ENCODE measurements around the gene CSGALNACT2. TPM values are rescaled to one million over a fixed set of nuclear protein-coding genes. Genes with fewer than 3 reads are reported as not detected.

CSGALNACT2 gene
- total and polyA plus RNA-seq, 2 donors: 25.0 to 39.8 TPM

GRCh38 chr10:43224321-43224720 lies 86.1 kb downstream of the CSGALNACT2 start:
- no peaks in the 10 kb centered on the region for H3K4me1 ChIP-seq (ENCODE audit: insufficient read depth)
- no peak for DNase-seq (ENCODE audit: extremely low spot score)
- H3K4me3 ChIP-seq (ENCODE audit: low read depth, low read length): no peak overlapping the region
- no peak overlapping the region for H3K27ac ChIP-seq (ENCODE audit: low read depth)
- H3K36me3 ChIP-seq (ENCODE audit: insufficient read depth): no peaks in the 10 kb centered on the region
- 57% methylated on average over 1 of the region's 1 CpG for WGBS

GRCh38 chr10:43225004-43225786 lies 87.0 kb downstream of the CSGALNACT2 start:
- Histone ChIP-seq H3K27ac (ENCODE audit: low read depth) (no peak overlapping the region), H3K4me3 (ENCODE audit: low read depth, low read length) (no peak overlapping the region), H3K36me3 (ENCODE audit: insufficient read depth) (no peaks in the 10 kb centered on the region), H3K4me1 (ENCODE audit: insufficient read depth) (no peaks in the 10 kb centered on the region)
- WGBS: 71% methylated on average over 5 of the region's 5 CpGs
- no peak for DNase-seq (ENCODE audit: extremely low spot score)

- no peaks in the 10 kb centered on the region for H3K36me3 ChIP-seq (ENCODE audit: insufficient read depth)
- no peaks in the 10 kb centered on the region for H3K4me1 ChIP-seq (ENCODE audit: insufficient read depth)
- 54% methylated on average over 11 of the region's 11 CpGs for WGBS
- no peak overlapping the region for H3K27ac ChIP-seq (ENCODE audit: low read depth)
- no peak for DNase-seq (ENCODE audit: extremely low spot score)
- no peak overlapping the region for H3K4me3 ChIP-seq (ENCODE audit: low read depth, low read length)
Measured at GRCh38 chr10:43225787-43226153, 87.5 kb downstream of the CSGALNACT2 start.

GRCh38 chr10:43226441-43226840 lies 88.2 kb downstream of the CSGALNACT2 start:
- DNase-seq (ENCODE audit: extremely low spot score): no peak
- Histone ChIP-seq H3K4me3 (ENCODE audit: low read depth, low read length) (no peak overlapping the region), H3K36me3 (ENCODE audit: insufficient read depth) (no peaks in the 10 kb centered on the region), H3K4me1 (ENCODE audit: insufficient read depth) (no peaks in the 10 kb centered on the region), H3K27ac (ENCODE audit: low read depth) (no peak overlapping the region)
- WGBS: 95% methylated on average over 6 of the region's 6 CpGs

GRCh38 chr10:43226851-43227845 lies 88.9 kb downstream of the CSGALNACT2 start:
- 90% methylated on average over 8 of the region's 8 CpGs for WGBS
- H3K27ac ChIP-seq (ENCODE audit: low read depth): no peak overlapping the region
- no peaks in the 10 kb centered on the region for H3K4me1 ChIP-seq (ENCODE audit: insufficient read depth)
- no peaks in the 10 kb centered on the region for H3K36me3 ChIP-seq (ENCODE audit: insufficient read depth)
- DNase-seq (ENCODE audit: extremely low spot score): no peak
- H3K4me3 ChIP-seq (ENCODE audit: low read depth, low read length): no peak overlapping the region

GRCh38 chr10:43227911-43228782 lies 89.9 kb downstream of the CSGALNACT2 start:
- no peak overlapping the region for H3K4me3 ChIP-seq (ENCODE audit: low read depth, low read length)
- H3K36me3 ChIP-seq (ENCODE audit: insufficient read depth): no peaks in the 10 kb centered on the region
- DNase-seq (ENCODE audit: extremely low spot score): no peak
- 72% methylated on average over 14 of the region's 14 CpGs for WGBS
- H3K4me1 ChIP-seq (ENCODE audit: insufficient read depth): no peaks in the 10 kb centered on the region
- no peak overlapping the region for H3K27ac ChIP-seq (ENCODE audit: low read depth)

GRCh38 chr10:43228783-43229207 lies 90.5 kb downstream of the CSGALNACT2 start:
- Histone ChIP-seq H3K27ac (ENCODE audit: low read depth) (no peak overlapping the region), H3K4me3 (ENCODE audit: low read depth, low read length) (peak overlapping the region; percentile 50), H3K4me1 (ENCODE audit: insufficient read depth) (no peaks in the 10 kb centered on the region), H3K36me3 (ENCODE audit: insufficient read depth) (no peaks in the 10 kb centered on the region)
- WGBS: 11% methylated on average over 23 of the region's 23 CpGs
- no peak for DNase-seq (ENCODE audit: extremely low spot score)

- no peaks in the 10 kb centered on the region for H3K36me3 ChIP-seq (ENCODE audit: insufficient read depth)
- under 1% methylated on average over 99 of the region's 99 CpGs for WGBS
- no peak overlapping the region for H3K27ac ChIP-seq (ENCODE audit: low read depth)
- peak overlapping the region; percentile 50 for H3K4me3 ChIP-seq (ENCODE audit: low read depth, low read length)
- no peaks in the 10 kb centered on the region for H3K4me1 ChIP-seq (ENCODE audit: insufficient read depth)
- DNase-seq (ENCODE audit: extremely low spot score): no peak
Measured at GRCh38 chr10:43229208-43230061, 91.2 kb downstream of the CSGALNACT2 start.

GRCh38 chr10:43230101-43230908 lies 92.1 kb downstream of the CSGALNACT2 start:
- no peak for DNase-seq (ENCODE audit: extremely low spot score)
- peak overlapping the region; percentile 50 for H3K4me3 ChIP-seq (ENCODE audit: low read depth, low read length)

GRCh38 chr10:43230909-43231522 lies 92.8 kb downstream of the CSGALNACT2 start:
- no peaks in the 10 kb centered on the region for H3K4me1 ChIP-seq (ENCODE audit: insufficient read depth)
- no peaks in the 10 kb centered on the region for H3K36me3 ChIP-seq (ENCODE audit: insufficient read depth)
- H3K4me3 ChIP-seq (ENCODE audit: low read depth, low read length): no peak overlapping the region
- no peak overlapping the region for H3K27ac ChIP-seq (ENCODE audit: low read depth)
- WGBS: 90% methylated on average over 8 of the region's 8 CpGs
- DNase-seq (ENCODE audit: extremely low spot score): no peak

More at GRCh38 chr10:43230101-43230908, 92.1 kb downstream of the CSGALNACT2 start:
- H3K27ac ChIP-seq (ENCODE audit: low read depth): no peak overlapping the region
- H3K4me1 ChIP-seq (ENCODE audit: insufficient read depth): no peaks in the 10 kb centered on the region
- 25% methylated on average over 35 of the region's 35 CpGs for WGBS
- H3K36me3 ChIP-seq (ENCODE audit: insufficient read depth): no peaks in the 10 kb centered on the region

- H3K4me3 ChIP-seq (ENCODE audit: low read depth, low read length): no peak overlapping the region
- H3K4me1 ChIP-seq (ENCODE audit: insufficient read depth): no peaks in the 10 kb centered on the region
- no peaks in the 10 kb centered on the region for H3K36me3 ChIP-seq (ENCODE audit: insufficient read depth)
- DNase-seq (ENCODE audit: extremely low spot score): no peak
- no peak overlapping the region for H3K27ac ChIP-seq (ENCODE audit: low read depth)
- 62% methylated on average over 6 of the region's 6 CpGs for WGBS
Measured at GRCh38 chr10:43231523-43232078, 93.4 kb downstream of the CSGALNACT2 start.
